SK-N-SH treated with all-trans-retinoic acid at 6 μM for 48 hours (cell line): ENCODE data around the gene ADAMTS13.

Experiments used
- ARNTL ChIP-seq: fragments of 450-650 bp; formaldehyde crosslinking; IDR thresholded peaks from 2 replicates; pipeline ENCODE4 v1.5.0; 2020; ENCODE audit warnings: low read depth, mild to moderate bottlenecking, moderate library complexity, borderline replicate concordance
- CSDC2 ChIP-seq: fragments of 250-450 bp; sonication (Bioruptor Pico); IDR thresholded peaks from 2 replicates; pipeline ENCODE4 v1.5.0; 2020; ENCODE audit warnings: mild to moderate bottlenecking, moderate library complexity
- ESRRG ChIP-seq: fragments of 250-450 bp; sonication (Bioruptor Pico); IDR thresholded peaks from 2 replicates; pipeline ENCODE4 v1.6.1; 2021; ENCODE audit warnings: mild to moderate bottlenecking
- GLIS3 ChIP-seq: fragments of 250-450 bp; sonication (Bioruptor Pico); IDR thresholded peaks from 2 replicates; pipeline ENCODE4 v1.5.0; 2020; ENCODE audit warnings: mild to moderate bottlenecking, moderate library complexity
- OSR1 ChIP-seq: fragments of 250-450 bp; sonication (Bioruptor Pico); IDR thresholded peaks from 2 replicates; pipeline ENCODE4 v1.8.0; 2022; ENCODE audit warnings: moderate library complexity, mild to moderate bottlenecking, inconsistent platforms
- TCF4 ChIP-seq: fragments of 250-450 bp; sonication (Bioruptor Pico); IDR thresholded peaks from 2 replicates; pipeline ENCODE4 v1.8.0; 2021; ENCODE audit warnings: mild to moderate bottlenecking, moderate library complexity, borderline replicate concordance
- ZFP3 ChIP-seq: fragments of 250-450 bp; sonication (Bioruptor Pico); IDR thresholded peaks from 2 replicates; pipeline ENCODE4 v1.5.0; 2020; ENCODE audit warnings: mild to moderate bottlenecking, moderate library complexity
- ZFP30 ChIP-seq: fragments of 450-650 bp; formaldehyde crosslinking; IDR thresholded peaks from 2 replicates; pipeline ENCODE4 v1.5.0; 2022; ENCODE audit warnings: mild to moderate bottlenecking, moderate library complexity
- ZNF565 ChIP-seq: fragments of 450-650 bp; formaldehyde crosslinking; conservative IDR thresholded peaks from 2 replicates; pipeline ENCODE4 v1.5.0; 2020; ENCODE audit warnings: low read depth, mild to moderate bottlenecking, moderate library complexity
- ZNF70 ChIP-seq: fragments of 450-650 bp; formaldehyde crosslinking; IDR thresholded peaks from 2 replicates; pipeline ENCODE4 v1.5.0; 2020; ENCODE audit warnings: mild to moderate bottlenecking, moderate library complexity
- ZNF8 ChIP-seq: fragments of 450-650 bp; formaldehyde crosslinking; IDR thresholded peaks from 2 replicates; pipeline ENCODE4 v1.5.0; 2020; ENCODE audit warnings: mild to moderate bottlenecking, moderate library complexity
- TF ChIP-seq, protein P1 (sequence below): fragments of 250-450 bp; sonication (Bioruptor Pico); IDR thresholded peaks from 2 replicates; pipeline ENCODE4 v1.8.0; 2020; ENCODE audit warnings: mild to moderate bottlenecking, moderate library complexity, borderline replicate concordance
- TF ChIP-seq, protein P2 (sequence below): fragments of 250-450 bp; sonication (Bioruptor Pico); IDR thresholded peaks from 2 replicates; pipeline ENCODE4 v1.5.1; 2020; ENCODE audit warnings: low read depth, mild to moderate bottlenecking, moderate library complexity

DNA sequence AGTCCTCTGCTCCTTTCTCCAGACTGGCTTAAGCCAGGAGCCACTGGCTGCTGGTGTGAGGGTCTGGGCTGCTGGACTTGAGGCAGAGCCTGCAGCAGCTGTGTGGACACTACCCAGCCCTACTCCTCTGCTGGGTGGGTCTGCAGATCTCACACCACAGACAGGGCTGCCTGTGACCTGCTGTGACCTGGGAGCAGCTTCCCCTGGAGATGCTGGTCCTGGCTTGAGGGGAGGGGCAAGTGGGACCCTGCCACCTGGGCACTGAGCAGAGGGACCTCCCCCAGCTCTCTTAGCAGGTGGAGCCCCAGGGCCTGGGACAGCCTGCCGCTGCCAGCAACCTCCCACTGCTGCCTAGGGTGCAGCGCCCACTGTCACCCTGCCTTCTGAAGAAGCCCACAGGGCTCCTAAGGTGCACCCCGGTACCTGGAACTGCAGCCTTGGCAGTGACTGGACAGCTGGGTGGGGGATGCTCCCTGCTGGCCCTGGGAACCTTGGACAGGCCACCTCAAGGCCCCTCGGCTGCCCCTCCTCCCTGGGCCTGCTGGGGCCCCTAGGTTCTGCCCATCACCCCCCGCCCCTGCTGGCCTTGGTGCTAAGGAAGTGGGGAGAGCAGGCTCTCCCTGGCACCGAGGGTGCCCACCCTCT, 46.7 kb downstream of the ADAMTS13 start:
- TF ChIP-seq ZFP3 (CRISPR knock-in tag) (no peak), CSDC2 (CRISPR knock-in tag) (no peak), GLIS3 (CRISPR knock-in tag) (no peak), ZFP30 (no peak), TCF4 (no peak), ESRRG (no peak), ZNF70 (CRISPR knock-in tag) (no peak), OSR1 (CRISPR knock-in tag) (no peak), ARNTL (CRISPR knock-in tag) (no peak), ZNF565 (CRISPR knock-in tag) (no peak), ZNF8 (no peak)
- TF ChIP-seq, protein P1, sequence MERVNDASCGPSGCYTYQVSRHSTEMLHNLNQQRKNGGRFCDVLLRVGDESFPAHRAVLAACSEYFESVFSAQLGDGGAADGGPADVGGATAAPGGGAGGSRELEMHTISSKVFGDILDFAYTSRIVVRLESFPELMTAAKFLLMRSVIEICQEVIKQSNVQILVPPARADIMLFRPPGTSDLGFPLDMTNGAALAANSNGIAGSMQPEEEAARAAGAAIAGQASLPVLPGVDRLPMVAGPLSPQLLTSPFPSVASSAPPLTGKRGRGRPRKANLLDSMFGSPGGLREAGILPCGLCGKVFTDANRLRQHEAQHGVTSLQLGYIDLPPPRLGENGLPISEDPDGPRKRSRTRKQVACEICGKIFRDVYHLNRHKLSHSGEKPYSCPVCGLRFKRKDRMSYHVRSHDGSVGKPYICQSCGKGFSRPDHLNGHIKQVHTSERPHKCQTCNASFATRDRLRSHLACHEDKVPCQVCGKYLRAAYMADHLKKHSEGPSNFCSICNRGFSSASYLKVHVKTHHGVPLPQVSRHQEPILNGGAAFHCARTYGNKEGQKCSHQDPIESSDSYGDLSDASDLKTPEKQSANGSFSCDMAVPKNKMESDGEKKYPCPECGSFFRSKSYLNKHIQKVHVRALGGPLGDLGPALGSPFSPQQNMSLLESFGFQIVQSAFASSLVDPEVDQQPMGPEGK (CRISPR knock-in tag) = no peak
- TF ChIP-seq, protein P2, sequence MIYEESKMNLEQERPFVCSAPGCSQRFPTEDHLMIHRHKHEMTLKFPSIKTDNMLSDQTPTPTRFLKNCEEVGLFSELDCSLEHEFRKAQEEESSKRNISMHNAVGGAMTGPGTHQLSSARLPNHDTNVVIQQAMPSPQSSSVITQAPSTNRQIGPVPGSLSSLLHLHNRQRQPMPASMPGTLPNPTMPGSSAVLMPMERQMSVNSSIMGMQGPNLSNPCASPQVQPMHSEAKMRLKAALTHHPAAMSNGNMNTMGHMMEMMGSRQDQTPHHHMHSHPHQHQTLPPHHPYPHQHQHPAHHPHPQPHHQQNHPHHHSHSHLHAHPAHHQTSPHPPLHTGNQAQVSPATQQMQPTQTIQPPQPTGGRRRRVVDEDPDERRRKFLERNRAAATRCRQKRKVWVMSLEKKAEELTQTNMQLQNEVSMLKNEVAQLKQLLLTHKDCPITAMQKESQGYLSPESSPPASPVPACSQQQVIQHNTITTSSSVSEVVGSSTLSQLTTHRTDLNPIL (CRISPR knock-in tag) = no peak
